Measurements from ENCODE around the gene MYT1.

GRCh38 chr20:64222291-64222735 is 58.1 kb downstream of the MYT1 start:
- TF ChIP-seq CTCF (conservative IDR thresholded peaks at IDR 0.05) (no peak), ZFX (IDR thresholded peaks at IDR 0.05) (no peak)
